Right forelimb (tissue), 1 donor: ENCODE data around the gene KLHL29.

Source experiments
- DNase-seq: peaks from one replicate; pipeline ENCODE4 v3.0.0-alpha.2; 2018

Gene KLHL29

GRCh38 chr2:23751747-23752265, 366.8 kb downstream of the KLHL29 start:
- DNase-seq: no peak

GRCh38 chr2:23753291-23754010, 368.5 kb downstream of the KLHL29 start:
- DNase-seq: no peak

GRCh38 chr2:23754970-23755369, 370.0 kb downstream of the KLHL29 start:
- no peak for DNase-seq

- DNase-seq: no peak
Measured at GRCh38 chr2:23756593-23757292, 371.8 kb downstream of the KLHL29 start.

- DNase-seq: no peak
Measured at GRCh38 chr2:23757686-23758433, 372.9 kb downstream of the KLHL29 start.
